ENCODE measurements around the gene MED10. TPM values are rescaled to one million over a fixed set of nuclear protein-coding genes. Genes with fewer than 3 reads are reported as not detected.

The MED10 gene
- total RNA-seq, 2 experiments from 2014 or later, result 97.2 to 98.0 TPM

DNA sequence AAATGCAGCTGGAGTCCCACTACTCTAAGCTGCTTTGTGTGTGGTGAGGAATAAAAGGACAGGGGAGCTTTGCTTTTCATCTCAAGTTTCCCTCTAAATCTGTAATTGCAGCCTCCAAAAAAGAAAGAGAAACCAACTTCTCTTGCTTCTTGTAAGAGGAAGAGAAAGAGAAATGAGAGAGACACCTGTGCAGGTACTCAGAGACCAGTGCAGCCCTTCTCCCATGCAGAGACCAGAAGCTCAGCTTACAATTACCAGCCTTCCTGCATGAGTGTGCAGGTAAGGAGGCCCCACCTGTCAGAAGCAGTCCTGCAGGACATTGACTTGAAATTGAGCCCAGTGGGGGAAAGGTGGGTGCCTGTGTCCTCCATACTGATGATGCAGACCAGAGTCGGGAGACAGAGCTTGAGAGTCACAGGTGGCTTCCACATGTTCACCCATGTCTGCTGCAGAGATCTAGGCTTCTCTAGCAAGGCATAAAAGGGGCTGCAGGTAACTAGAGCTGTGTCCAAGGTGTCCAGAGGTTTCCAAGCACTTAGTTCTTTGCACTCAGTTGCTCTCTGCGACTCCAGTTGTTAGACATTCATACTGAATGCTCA lies 15.3 kb upstream of the MED10 start:
- Histone ChIP-seq H3K27me3 (ENCODE audit: control insufficient read depth in 1 of 2, insufficient read depth in 2 of 2, low read length in 2 of 2) (peaks cover 3 to 9% of the 10 kb centered on the region in 2 experiments), H3K4me3 (ENCODE audit: low read length) (no peak overlapping the region), H3K9me3 (ENCODE audit: control insufficient read depth in 1 of 2, insufficient read depth in 1 of 2, low read length in 2 of 2) (no peaks in the 10 kb centered on the region), H3K27ac (ENCODE audit: low read depth in 1 of 2, low read length in 2 of 2) (no peak overlapping the region), H3K4me1 (ENCODE audit: insufficient read depth, low read length) (no peaks in the 10 kb centered on the region), H3K36me3 (ENCODE audit: insufficient read depth, low read length) (no peaks in the 10 kb centered on the region)
- Mint-ChIP-seq H3K4me1 (ENCODE audit: low read depth) (no peaks in the 10 kb centered on the region), H3K27me3 (peaks cover 50% of the 10 kb centered on the region), H3K4me3 (no peak overlapping the region), H3K9me3 (no peaks in the 10 kb centered on the region), H3K36me3 (ENCODE audit: low read depth) (no peaks in the 10 kb centered on the region), H3K27ac (no peak overlapping the region)
- ATAC-seq (ENCODE audit: poor library complexity) (no peak), DNase-seq (no peak)
- ChIA-PET CTCF (no interaction called here), POLR2A (no interaction called here)
- intact Hi-C loops (cut with DNase I, micrococcal nuclease), result no loop called here
- TF ChIP-seq, protein P1, sequence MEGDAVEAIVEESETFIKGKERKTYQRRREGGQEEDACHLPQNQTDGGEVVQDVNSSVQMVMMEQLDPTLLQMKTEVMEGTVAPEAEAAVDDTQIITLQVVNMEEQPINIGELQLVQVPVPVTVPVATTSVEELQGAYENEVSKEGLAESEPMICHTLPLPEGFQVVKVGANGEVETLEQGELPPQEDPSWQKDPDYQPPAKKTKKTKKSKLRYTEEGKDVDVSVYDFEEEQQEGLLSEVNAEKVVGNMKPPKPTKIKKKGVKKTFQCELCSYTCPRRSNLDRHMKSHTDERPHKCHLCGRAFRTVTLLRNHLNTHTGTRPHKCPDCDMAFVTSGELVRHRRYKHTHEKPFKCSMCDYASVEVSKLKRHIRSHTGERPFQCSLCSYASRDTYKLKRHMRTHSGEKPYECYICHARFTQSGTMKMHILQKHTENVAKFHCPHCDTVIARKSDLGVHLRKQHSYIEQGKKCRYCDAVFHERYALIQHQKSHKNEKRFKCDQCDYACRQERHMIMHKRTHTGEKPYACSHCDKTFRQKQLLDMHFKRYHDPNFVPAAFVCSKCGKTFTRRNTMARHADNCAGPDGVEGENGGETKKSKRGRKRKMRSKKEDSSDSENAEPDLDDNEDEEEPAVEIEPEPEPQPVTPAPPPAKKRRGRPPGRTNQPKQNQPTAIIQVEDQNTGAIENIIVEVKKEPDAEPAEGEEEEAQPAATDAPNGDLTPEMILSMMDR (IDR thresholded peaks at IDR 0.05), result no peak

DNA sequence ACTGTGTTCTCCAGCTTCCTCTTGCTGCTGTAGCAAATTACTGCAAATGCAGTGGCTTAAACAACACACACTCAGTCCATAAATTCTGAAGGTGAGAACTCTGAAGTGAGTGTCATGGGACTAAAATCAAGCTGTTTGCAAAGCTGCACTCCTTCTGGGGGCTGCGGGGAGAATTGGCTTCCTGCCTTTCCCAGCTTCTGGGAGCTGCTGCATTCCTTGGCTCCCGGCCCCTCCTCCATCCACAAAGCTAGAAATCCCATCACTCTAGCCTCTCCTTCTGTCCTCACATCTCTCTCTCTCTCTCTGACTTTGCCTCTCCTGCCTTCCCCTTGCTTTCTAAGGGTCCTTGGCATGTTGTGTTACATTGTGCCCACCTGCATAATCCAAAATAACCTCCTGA lies 14.2 kb upstream of the MED10 start:
- intact Hi-C loops (cut with DNase I, micrococcal nuclease), result no loop called here
- CTCF ChIA-PET, result no interaction called here

DNA sequence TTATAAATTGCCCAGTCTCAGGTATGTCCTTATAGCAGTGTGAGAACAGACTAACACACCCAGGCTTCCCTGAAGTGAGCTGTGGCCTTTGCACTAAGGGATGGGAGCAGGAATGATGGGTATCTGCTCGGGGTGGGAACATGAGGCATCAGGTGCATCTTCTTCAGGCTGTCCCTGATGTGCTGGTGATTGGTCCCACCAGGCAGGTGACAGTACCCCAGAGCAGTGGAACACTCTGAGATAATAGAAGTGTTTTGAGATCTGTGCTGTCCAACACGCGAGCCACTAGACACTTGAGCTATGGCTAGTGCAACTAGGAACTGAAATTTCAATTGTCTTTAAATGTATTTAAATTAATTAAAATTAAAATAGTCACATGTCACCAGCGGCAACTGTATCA lies 12.8 kb upstream of the MED10 start:
- no peaks in the 10 kb centered on the region for H3K9me3 Mint-ChIP-seq

More for the DNA sequence above, 14.2 kb upstream of the MED10 start:
- H3K9me3 Mint-ChIP-seq, result no peaks in the 10 kb centered on the region
- Histone ChIP-seq H3K27ac (ENCODE audit: low read depth in 1 of 2, low read length in 2 of 2) (no peak overlapping the region), H3K4me3 (ENCODE audit: low read length) (no peak overlapping the region), H3K4me1 (ENCODE audit: insufficient read depth, low read length) (no peaks in the 10 kb centered on the region), H3K9me3 (ENCODE audit: control insufficient read depth in 1 of 2, insufficient read depth in 1 of 2, low read length in 2 of 2) (no peaks in the 10 kb centered on the region), H3K27me3 (ENCODE audit: control insufficient read depth in 1 of 2, insufficient read depth in 2 of 2, low read length in 2 of 2) (peaks cover 3 to 9% of the 10 kb centered on the region in 2 experiments), H3K36me3 (ENCODE audit: insufficient read depth, low read length) (no peaks in the 10 kb centered on the region)
- no peaks in the 10 kb centered on the region for H3K4me1 Mint-ChIP-seq (ENCODE audit: low read depth)
- H3K4me3 Mint-ChIP-seq, result no peak overlapping the region
- no peak for ATAC-seq (ENCODE audit: poor library complexity)
- H3K27ac Mint-ChIP-seq, result no peak overlapping the region
- no peaks in the 10 kb centered on the region for H3K36me3 Mint-ChIP-seq (ENCODE audit: low read depth)
- POLR2A ChIA-PET, result no interaction called here
- H3K27me3 Mint-ChIP-seq, result peaks cover 51% of the 10 kb centered on the region
- TF ChIP-seq, protein P1 (IDR thresholded peaks at IDR 0.05), result no peak
- DNase-seq, result no peak

More for the DNA sequence above, 12.8 kb upstream of the MED10 start:
- Mint-ChIP-seq H3K4me1 (ENCODE audit: low read depth) (no peaks in the 10 kb centered on the region), H3K27ac (no peak overlapping the region), H3K27me3 (peaks cover 55% of the 10 kb centered on the region), H3K36me3 (ENCODE audit: low read depth) (no peaks in the 10 kb centered on the region), H3K4me3 (no peak overlapping the region)
- no peak for DNase-seq
- POLR2A ChIA-PET, result no interaction called here
- H3K27me3 ChIP-seq (ENCODE audit: control insufficient read depth in 1 of 2, insufficient read depth in 2 of 2, low read length in 2 of 2), result peaks cover 3 to 9% of the 10 kb centered on the region in 2 experiments
- H3K36me3 ChIP-seq (ENCODE audit: insufficient read depth, low read length), result no peaks in the 10 kb centered on the region
- H3K9me3 ChIP-seq (ENCODE audit: control insufficient read depth in 1 of 2, insufficient read depth in 1 of 2, low read length in 2 of 2), result no peaks in the 10 kb centered on the region
- intact Hi-C loops (cut with DNase I, micrococcal nuclease), result no loop called here
- CTCF ChIA-PET, result no interaction called here
- no peak overlapping the region for H3K4me3 ChIP-seq (ENCODE audit: low read length)
- no peak overlapping the region for H3K27ac ChIP-seq (ENCODE audit: low read depth in 1 of 2, low read length in 2 of 2)
- ATAC-seq (ENCODE audit: poor library complexity), result no peak
- TF ChIP-seq, protein P1 (IDR thresholded peaks at IDR 0.05), result no peak
- H3K4me1 ChIP-seq (ENCODE audit: insufficient read depth, low read length), result no peaks in the 10 kb centered on the region

Data from CD4-positive, alpha-beta T cell (primary cell).